GM18511 (cell line): Measurements from ENCODE around the gene RIN1.
"Not testable (repeated sequence)": the region's sequence is repeated elsewhere in the genome, so short reads cannot be mapped to it uniquely, and the experiment has no call there.

Experiments
- ATAC-seq: cut with Tn5 transposase; IDR thresholded peaks from one replicate; pipeline ENCODE4 v1.9.1; 2021; ENCODE audit warnings: mild to moderate bottlenecking, moderate library complexity; ENCODE audit not compliant: unreplicated experiment

The RIN1 gene, protein sequence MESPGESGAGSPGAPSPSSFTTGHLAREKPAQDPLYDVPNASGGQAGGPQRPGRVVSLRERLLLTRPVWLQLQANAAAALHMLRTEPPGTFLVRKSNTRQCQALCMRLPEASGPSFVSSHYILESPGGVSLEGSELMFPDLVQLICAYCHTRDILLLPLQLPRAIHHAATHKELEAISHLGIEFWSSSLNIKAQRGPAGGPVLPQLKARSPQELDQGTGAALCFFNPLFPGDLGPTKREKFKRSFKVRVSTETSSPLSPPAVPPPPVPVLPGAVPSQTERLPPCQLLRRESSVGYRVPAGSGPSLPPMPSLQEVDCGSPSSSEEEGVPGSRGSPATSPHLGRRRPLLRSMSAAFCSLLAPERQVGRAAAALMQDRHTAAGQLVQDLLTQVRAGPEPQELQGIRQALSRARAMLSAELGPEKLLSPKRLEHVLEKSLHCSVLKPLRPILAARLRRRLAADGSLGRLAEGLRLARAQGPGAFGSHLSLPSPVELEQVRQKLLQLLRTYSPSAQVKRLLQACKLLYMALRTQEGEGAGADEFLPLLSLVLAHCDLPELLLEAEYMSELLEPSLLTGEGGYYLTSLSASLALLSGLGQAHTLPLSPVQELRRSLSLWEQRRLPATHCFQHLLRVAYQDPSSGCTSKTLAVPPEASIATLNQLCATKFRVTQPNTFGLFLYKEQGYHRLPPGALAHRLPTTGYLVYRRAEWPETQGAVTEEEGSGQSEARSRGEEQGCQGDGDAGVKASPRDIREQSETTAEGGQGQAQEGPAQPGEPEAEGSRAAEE

DNA sequence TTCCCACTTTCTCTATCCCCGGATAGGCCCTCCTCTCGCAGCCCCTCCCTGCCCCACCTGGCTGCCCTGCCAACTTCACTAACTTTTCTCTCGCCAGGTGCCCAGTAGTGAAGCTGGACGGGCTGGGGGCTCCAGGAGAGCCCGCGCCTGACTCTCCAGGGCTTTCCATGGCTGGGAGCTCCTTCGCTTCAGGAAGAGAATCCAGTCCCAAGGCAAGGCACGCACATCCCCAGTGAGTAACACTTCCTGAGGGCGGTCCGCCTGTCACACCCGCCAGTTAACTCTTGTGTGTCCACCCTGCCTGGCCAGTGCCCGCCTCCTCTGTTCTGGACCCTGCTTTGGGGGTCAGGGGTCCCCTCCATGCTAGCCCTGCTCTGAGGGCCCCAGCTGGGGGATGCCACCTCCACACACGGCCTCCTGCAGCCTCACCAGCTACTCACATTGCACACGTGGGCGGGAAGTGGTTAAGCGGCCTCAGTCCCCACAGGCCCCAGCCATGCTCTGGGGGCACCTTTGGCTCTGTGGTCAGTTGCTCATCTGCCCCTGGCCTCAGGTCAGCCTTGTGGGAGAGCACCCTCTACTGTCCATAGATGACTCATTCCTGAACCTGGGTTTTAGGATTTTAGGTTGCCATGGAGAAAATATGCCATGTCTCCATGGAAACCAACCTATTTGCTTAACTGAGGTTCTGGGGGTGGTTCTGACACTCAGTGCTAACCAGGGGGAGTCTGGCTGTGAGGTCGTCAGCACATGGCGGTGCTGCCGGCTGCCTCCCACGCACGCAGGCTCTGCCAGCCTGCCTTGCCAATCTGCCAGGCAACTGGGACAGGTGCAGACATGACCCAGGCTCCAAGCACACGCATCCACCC lies at the start of gene RIN1:
TSS of gene RIN1 (minus strand) at position 201 of the 869 bp plus-strand sequence. CDS start at position 169, 32 bp downstream.
- ATAC-seq = peak; percentile 83

DNA sequence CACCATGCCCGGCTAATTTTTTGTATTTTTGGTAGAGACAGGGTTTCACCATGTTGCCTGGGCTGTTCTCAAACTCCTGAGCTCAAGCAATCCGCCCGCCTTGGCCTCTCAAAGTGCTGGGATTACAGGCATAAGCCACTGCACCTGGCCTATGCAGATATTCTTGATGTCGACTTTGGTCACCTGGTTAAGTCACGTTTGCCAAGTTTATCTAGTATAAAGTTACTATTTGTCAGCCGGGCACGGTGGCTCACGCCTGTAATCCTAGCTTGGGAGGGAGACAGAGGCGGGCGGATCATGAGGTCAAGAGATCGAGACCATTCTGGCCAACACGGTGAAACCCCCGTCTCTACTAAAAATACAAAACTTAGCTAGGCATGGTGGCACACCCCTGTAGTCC lies 48.1 kb upstream of the RIN1 start:
- ATAC-seq = not testable (repeated sequence)

DNA sequence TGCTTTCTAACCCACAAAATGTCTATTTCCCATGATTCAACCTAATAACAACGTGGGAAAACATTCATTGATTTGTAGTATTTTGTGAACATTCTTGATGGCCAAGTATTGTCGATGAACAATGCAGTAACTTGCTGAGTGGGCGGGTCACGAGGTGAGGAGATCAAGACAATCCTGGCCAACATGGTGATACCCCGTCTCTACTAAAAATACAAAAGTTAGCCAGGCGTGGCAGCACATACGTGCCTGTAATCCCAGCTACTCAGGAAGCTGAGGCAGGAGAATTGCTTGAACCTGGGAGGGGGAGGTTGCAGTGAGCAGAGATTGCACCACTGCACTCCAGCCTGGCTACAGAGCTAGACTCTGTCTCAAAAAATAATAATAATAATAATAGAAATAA lies 44.0 kb upstream of the RIN1 start:
- not testable (repeated sequence) for ATAC-seq

DNA sequence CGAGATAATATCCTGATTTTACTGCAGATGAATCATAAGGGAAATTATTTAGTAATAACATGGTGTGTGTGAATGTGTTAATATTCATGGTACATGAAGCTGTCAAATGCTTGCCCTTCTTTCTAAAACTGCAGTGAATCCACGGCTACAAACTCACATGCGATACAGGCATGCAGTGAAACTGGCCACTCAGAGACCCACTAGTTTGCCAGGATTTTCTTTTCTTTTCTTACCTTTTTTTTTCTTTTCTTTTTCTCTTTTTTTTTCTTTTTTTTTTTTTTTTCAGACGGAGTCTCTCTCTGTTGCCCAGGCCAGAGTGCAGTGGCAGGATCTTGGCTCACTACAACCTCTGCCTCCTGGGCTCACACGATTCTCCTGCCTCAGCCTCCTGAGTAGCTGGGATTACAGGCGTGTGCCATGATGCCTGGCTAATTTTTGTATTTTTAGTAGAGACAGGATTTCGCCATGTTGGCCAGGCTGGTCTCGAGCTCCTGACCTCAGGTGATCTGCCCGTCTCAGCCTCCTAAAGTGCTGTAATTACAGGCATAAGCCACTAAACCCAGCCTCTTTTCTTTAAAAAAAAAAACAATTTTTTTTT lies 37.6 kb upstream of the RIN1 start:
- ATAC-seq = not testable (repeated sequence)

DNA sequence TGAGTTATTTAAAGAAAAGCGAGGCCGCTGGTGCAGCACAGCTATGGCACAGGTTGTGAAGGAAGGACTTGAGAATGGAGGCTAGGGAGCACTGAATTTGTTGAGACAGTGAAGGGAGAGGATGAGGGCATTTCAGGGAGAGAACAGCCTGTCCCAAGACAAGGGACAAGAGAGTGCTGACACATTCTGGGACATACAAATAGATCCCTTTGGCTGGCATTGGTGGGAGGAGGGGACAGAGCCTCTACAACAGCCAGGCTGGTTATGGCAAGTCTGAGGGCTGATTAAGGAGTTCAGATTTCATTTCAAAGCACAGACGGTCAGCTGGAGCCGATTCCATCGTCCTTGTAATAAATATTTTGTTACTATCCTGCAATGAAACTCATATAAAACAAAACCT lies 37.0 kb upstream of the RIN1 start:
- no peak for ATAC-seq

DNA sequence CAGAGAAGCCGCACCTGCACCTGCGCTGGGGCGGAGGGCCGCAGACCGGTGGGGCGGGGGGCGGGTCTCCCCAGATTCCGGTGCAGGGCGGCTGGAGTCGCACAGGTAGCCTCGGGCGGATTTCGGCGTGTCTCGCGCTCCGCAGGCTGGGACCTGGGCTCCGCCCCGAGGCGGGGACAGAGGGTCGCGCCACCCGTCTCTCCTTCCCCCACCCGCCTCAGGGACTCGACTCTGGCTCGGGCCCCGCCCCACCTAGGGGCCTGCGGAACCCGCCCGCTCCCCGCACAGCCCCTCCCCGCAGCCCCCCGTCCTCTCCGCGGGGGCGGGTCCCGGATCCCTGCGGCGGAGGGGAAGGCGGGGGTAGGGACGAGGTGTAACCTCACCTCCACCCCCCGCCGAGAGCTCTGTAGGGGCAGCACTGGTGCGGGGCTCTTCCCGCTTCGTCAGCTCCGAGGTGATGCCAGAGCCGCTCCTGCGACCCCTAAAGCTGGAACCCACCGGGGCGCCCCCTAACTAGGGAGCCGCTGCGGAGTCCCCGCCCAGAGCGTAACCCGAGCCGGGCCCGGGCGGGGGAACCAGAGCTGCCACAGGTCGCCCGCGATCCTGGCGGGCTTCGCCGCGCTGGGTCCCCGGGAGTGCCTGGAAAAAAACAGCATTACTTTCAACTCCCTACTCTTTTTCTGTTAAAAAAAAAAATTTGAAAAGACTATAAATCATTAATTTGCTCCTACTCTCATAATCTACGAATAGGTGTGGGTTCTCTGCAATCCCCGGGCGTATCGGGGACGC lies 35.6 kb upstream of the RIN1 start, which contains the start of gene SLC29A2:
TSS of gene SLC29A2 (minus strand) at position 134 of the 789 bp plus-strand sequence. CDS start 169 bp downstream, outside the sequence.
- peak; percentile 73 for ATAC-seq

DNA sequence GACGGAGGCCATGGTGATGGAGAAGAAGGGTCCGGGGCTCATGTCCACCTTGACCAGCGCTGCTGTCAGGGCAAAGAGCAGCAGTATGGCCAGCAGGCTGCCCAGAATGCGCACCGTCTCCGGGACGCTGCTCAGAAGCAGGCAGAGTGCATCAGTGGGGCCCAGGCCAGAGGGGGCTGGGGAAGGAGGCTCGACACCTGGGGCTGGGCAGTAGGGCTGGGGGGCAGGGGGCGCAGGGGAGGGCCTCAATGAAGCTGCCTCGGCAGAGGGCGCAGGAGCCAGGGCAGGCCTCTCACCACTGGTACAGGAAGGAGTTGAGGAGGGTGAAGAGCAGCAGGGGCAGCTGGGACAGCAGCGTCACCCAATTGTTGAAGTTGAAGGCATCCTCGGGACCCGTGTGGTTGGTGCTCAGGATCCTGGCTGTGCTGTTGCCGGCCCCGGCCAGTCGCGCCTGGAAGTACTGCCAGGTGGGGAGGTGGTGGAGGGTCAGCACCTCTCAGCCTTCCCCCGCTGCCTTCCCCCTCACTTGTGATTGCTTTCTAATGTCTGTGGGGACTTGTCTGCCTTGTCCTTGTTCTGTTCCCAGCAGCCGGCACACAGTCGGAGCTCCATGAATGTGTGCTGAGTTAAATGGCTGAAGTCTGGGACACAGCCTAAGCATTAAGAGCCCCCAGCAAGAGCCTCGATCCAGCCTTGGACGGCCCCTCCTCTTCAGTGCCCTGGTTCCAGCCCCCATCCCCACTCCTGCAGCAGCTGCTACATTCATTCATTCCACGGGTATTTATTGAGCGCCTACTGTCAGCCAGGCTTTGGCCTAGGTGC lies 33.0 kb upstream of the RIN1 start:
- ATAC-seq = no peak

DNA sequence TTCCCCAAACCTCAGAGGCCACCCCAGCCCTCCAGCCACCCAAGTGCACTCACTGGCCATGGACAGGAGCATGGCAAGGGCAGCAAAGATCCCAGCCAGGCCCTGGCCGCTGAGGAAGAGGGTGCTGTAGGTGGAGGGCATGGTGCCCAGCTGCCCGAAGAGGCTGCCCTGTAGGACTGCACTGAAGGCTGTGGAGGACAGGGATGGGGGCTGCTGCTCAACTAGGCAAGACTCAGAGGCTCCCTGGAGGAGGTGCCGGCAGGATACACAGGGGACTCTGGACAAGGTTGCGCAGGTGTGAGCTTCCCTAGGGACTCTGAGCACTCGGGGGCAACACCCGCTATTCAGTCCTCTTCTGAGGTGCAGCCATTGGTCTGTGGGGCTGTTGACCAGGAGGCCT lies 32.2 kb upstream of the RIN1 start:
- ATAC-seq = no peak

DNA sequence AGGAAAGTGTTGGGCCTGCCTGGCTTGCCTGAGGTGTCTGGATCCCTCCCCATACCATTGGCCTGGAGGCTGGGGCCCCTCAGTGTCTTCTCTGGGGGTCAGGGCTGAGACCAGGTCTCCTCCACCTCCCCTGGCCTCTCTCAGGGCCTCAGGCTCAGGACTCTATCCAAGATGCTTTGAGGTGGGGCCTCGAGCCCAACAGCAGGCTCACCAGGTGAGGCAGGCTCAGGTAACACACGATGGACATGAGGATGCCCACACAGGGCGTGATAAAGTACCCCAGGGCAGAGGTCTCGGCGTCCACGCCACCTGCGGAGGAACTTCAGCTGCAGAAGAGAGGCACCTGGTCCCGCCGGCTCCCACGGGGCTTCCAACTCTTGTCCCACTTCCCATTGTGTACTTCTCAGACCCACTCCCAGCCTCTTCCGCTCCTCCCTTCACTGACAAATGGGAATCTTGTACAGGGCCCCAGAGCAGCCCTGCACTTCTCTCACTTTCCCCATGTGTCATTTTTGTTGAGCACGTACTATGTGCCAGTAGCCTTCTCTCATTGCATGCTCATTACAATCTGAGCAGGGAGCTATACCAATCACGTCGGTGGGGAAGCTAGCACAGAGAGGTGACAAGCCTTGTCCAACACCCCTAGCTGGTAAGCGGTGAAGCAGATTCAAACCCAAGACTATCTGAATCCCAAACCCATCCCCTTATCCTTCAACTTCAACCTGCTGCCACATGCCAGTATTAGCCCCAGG lies 31.5 kb upstream of the RIN1 start:
- no peak for ATAC-seq

DNA sequence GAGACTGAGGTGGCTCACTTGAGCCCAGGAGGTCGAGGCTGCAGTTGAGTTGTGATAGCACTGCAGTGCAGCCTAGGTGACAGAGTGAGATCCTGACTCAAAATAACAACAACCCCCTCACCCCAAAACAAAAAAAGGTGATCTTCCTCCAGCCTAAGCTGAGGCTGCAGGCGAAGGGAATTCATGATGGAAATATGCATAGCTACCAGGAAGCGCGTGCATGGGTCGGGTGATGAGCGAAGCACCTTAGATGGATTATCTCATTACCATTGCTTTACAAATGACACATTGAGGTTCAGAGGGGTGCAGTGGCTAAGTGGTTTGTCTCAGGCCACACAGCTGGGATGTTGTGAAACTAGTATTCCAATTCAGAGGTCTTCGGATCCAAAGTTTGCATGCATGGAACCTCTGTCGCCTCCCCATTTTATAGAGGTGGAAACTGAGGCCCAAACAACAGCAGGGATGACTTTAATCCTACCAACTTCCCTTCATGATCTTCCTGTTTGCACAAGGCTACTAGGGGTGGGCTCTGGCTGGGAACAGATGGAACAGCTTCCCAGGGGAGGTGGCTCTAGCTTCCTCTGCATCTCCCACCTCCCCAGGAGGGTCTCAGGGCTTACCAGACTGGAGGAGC lies 30.7 kb upstream of the RIN1 start:
- no peak for ATAC-seq

DNA sequence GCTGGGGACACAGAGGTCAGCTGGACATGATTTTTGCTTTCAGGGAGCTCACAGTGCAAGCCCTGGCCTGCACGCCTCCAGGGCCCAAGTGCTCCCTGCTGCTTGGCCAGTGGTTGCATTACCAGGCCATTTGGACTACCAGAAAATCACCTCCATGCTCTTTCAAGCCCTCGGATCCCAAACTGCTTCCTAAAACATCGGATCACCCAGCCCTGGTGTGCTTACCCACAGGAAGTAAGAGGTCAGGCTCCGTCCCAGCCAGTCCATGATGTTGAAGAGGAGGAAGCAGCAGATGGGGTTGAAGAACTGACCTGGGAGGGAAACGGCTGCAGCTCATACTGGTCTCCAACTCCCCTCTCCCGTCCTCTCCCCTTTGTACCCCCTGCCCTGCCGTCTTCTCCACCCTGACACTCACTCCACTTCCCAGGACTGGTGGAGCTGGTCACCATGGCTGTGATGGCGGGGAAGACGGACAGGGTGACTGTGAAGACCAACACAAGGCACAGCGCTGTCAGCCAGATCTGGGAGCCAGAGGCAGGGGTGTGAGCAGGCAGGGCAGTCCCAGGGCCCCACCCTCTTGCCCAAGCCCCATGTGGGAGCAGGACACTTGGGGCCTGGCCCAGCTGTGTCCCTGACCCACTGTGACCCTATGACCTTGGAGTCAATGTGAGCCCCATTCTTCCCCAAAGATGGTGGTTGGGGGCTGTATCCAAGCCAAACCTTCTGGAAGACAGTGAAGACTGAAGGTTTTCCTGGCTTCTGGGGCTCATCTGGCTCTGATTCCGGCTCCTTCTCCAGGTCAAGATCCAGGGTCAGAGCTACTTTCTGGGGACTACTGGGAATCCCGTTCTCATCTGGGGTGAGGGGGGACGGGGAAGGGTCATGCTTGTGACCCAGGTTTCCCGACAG lies 29.7 kb upstream of the RIN1 start:
- no peak for ATAC-seq

DNA sequence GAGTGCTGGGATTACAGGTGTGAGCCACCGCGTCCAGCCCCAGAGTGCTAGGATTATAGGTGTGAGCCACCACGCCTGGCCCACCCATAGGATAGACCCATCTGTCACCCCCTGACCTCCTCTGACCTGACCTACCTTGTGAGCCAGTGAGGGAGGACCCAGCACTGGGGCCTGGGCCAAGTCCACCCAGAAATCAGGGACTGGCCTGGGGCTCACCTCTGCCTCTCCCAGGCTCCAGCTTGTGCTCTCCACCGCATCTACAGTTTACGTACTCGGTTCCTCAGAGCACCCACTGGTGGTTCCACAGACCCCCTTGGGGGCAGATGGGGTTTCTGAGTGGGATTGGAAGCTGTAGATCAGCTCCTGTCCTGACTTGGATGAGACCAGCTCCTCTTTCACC lies 28.9 kb upstream of the RIN1 start:
- ATAC-seq = no peak

DNA sequence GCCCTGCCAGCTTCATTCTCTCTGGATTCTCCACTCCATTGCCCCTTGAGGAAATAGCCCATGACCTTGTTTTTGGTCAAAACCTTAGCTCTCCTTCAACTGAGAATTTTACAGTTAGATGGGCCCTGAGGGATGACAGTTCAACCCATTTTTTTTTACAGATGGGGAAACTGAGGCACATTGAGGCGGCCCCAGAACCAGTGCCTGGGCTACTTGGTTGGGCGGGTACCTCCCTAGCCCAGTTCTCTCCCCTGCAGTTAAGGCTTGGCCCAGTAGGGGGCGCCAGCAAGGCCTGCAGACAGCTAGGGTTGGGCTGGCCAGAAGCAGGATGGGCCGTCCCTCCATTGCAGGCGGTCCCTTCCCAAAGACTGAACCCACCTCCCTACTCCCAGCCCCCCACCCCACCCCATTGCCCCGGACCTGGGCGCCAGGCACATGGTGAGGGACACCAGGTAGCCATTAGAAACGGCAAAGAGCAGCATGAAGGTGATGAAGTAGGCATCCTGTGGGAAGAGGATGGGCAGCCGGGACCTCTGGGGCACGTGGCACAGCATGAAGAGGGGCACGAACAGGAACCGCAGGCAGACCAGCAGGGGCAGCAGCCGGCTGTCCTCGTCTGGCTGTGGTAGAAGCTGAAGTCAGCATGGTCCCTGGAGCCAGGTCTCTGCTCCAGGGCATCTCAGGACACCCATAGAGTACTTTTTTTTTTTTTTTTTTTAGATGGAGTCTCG lies 27.7 kb upstream of the RIN1 start:
- ATAC-seq = no peak

DNA sequence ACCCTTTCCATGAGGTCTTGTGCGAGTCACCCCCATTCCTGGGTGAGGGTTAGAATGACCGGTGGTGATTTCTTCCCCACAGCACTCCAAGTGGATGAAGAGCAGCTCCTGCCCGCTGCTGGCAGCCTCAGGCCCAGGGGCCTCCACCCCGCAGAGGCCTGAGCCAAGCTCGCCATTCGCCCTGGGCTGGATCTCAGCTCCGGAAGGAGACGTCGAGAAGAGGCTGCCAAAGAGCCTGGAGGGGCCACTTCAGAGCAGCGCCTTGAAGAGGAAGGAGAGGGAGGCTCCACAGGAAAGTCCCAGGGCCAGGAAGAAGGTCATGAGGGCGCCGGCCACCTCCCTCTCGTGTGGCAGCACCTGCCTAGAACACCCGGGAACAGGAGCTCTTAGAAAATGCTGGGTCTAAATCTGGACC lies 27.0 kb upstream of the RIN1 start:
- ATAC-seq = no peak

DNA sequence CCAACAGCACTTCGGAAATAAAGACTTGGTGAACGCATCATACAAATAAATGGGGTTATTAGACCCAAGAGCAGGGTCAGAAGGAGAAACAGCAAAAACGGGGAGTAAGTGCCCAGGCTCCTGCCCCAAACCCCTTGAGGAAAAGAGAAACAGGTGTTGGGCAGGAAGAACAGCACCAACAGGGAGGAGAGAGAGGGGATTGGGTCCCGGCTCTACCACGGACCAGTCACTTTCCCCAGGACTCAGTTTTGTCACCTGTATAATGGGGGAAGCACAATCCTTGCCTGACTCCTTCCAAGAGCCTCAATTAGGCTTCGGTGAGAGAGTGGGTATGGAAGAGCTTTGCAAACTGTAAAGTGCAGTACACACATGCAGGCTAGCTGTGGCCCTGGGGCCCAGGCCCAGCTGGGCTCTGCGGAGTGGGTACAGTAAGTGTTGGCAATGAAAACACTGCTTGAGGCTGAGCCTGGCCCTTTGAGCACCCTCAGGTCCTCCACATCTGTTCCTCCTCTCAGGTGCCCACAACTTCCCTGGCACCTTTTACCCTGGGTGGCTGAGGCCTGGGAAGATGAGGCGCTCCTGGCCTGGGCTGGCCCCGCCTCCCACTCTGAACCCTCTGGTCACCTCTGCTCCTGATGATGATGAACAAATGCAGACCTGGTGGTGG lies 26.4 kb upstream of the RIN1 start:
- ATAC-seq = no peak
